NCI-H510A (cell line): ENCODE results near the gene P4HA3.
A peak's percentile ranks its signal among the peaks of the same experiment; 100 is the strongest.

Source experiments
- DNase-seq: peaks from one replicate; lab custom pipeline; 2025; lab: John Stamatoyannopoulos, UW

The P4HA3 gene

GRCh38 chr11:74316772-74317505 is 5.5 kb upstream of the P4HA3 start:
- no peak for DNase-seq

GRCh38 chr11:74312326-74312725 is 886 bp upstream of the P4HA3 start:
- no peak for DNase-seq

DNA sequence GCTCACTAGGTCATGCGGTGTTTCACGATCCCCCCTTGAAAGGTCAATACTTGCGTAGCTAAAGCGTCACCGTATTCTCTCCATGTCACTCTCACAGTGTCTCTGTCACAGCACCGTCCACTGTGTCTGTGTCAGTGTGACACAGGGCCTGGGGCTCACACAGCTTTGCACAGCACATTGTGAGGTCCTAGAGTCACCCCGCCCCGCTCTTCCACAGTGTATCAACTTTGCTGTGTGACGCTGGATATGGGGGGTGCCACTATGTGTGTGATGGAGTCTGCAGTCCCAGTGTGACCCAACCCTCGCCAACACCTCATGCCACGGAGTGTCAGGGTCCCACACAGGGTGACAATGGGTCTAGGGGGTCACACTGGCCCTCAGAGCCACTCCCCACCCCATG is 583 bp downstream of the P4HA3 start:
- no peak for DNase-seq

GRCh38 chr11:74307434-74307833 is 4.0 kb downstream of the P4HA3 start:
- no peak for DNase-seq

- DNase-seq: no peak
Measured at GRCh38 chr11:74306435-74307175, 4.8 kb downstream of the P4HA3 start.

- no peak for DNase-seq
Measured at GRCh38 chr11:74299015-74299414, 12.4 kb downstream of the P4HA3 start.

GRCh38 chr11:74297484-74297883 is 14.0 kb downstream of the P4HA3 start:
- no peak for DNase-seq

GRCh38 chr11:74288911-74289310 is 22.5 kb downstream of the P4HA3 start:
- DNase-seq: no peak

- DNase-seq: no peak
Measured at GRCh38 chr11:74288161-74288560, 23.3 kb downstream of the P4HA3 start.

DNA sequence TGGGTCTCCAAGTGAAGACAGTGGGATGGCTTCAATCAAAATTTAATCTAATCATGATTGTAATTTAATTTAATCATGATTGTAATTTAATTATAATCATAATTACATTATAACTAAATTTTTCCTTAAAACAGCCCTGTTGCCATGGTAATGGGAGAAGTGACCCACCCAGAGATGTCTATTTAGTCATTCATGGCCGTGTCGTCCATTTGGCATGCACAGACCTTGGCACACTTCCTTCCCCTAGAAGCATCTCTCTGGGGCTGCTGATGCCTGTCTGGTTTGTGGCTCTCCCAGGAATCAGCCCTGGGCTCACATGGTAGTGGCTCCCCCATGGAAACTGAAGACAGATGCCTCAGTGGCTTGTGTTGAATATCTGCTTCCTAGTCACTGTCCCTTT is 27.0 kb downstream of the P4HA3 start:
- DNase-seq: no peak

GRCh38 chr11:74283580-74284180 is 27.8 kb downstream of the P4HA3 start:
- DNase-seq: no peak

- no peak for DNase-seq
Measured at GRCh38 chr11:74282914-74283371, 28.5 kb downstream of the P4HA3 start.

DNA sequence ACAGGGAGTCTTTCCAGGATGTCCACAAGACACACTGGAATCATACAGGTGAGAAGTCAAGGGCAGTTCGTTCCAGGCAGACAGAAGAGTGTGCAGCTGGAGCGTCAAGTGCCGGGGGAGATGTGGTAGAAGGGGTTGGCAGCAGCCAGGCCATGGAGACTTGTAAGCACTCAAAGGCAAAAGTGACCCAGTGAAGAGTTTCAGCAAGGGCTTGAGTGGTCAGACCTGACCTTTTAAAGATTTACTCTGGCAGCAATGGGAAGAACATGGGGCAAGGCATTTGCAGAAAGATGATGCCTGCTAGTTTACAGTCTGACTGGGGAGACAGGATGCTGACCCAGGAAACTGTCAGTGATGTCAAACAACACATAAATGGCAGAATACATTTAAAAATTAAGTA is 29.0 kb downstream of the P4HA3 start:
- peak; percentile 73 for DNase-seq

GRCh38 chr11:74280494-74280893 is 30.9 kb downstream of the P4HA3 start:
- DNase-seq: no peak

DNA sequence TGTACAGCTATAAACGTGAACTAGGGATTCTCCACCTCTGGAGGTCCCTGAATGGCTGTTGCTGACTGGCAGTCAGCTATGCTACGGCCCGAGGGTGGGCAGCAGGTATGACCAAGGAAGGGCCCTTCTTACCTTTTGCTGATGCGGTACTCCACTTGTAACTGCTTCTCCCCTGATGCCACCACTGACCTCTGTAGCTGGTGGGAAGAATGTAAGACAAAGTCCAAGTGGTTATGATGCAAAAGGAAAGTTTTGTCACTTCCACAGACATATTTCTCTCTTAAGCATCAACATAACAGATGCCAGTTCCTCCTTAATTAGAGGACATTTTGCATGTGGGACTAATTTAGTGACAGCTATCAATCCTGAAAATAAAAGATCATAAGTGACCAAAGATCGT is 32.2 kb downstream of the P4HA3 start:
- DNase-seq: no peak

GRCh38 chr11:74278721-74279161 is 32.7 kb downstream of the P4HA3 start:
- DNase-seq: no peak

GRCh38 chr11:74278103-74278502 is 33.3 kb downstream of the P4HA3 start:
- DNase-seq: no peak

DNA sequence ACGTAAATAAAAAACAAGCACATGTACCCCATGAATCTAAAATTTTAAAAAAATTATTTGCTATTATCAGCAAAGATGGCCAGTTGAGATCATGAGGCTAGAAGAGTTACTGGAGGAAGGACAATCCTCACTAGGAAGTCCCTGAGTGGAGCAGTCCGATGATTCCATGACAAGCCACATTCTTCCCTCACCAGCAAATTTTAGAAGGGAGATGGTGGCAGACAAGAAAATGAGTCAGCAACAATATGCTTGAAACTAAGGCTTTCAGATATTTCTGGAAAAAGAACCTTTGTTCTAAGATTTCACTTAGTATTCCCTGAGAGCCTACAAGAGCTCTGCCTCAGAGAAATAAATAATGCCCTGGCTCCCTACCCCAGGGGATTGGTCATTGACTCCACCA is 34.9 kb downstream of the P4HA3 start:
- DNase-seq: no peak

DNA sequence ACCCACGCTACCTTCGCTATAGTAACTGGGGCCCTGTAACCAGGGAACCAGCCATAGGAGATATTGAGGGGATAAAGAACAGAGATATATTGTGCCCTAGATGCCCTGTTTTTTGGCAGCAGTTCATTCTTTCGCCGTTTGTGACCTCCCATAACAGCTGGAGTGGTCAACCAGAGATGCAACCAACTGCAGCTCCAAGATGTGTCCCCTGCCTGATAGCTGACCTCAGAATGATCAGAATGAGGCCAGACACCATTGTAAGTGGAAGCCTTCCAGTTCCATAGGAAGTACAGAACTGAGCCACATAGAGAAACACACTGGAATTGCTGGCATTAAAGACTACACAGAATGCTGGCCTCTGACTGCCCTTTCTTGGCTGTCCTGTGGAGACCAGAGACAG is 39.2 kb downstream of the P4HA3 start:
- no peak for DNase-seq

DNA sequence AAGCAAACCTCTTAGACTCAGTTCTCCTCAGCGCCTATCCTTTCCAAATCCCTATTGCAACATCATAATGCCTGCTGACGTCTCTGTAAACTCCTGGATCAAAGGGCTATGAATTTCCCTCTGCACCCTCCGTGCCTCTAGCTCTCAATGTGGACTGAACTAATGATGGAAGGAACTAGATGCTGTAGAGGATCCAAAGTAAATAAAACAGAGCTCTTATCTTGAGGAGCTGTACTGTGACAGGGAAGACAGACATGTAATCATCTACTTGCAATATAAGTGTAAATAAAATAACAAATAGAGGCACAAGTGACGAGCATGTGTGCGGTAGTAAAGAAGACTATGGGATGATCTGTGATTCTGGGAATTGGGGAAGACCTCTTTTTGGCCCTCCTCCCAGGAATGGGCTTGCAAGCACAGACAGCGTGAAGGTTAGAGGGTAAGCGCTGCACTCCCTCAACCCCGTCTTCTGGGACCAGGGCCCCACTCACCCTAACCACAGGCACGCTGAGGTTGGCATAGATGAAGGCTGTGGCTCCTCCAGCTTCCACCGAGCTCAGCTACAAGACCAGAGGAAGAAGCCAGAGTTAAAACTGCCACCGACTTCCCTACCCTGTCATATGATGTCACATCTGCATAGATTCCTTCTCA is 42.2 kb downstream of the P4HA3 start:
- no peak for DNase-seq

DNA sequence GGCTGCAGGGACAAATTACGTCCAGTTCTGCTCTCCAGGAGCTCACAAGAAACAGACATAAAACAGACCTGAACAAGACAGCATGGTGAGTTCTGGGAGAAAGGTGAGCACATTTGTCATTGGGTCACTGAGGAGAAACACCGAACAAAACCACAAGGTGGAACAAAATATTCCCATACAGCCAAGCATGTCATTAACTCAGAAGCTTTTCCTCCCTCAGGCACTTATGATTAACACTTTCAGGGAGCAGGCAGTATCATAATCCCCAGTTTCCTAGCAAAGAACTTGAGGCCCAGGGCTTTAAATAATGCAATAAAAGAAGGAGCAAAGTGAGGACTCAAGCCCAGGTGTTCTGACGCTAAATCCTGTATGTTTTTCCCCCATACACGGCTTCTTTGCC is 43.0 kb downstream of the P4HA3 start:
- no peak for DNase-seq

DNA sequence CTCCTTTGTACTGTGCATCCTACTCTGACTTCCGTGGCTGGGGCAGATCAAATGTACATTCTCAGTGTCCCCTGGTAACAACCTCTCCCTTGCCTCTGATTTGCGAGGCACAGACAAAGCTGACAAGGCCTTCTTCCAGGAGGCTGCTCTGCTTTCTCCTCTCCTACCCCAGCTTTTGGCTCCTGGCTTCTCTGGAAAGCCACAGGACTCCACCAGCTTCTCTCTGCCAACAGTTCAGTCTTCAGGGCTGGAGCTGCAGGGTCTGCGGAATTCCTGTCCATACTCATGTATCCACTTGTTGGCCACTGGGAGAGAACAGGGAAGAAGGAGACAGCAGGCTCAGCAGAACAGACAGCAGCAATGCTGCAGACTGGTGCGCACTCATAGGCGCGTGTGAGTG is 44.4 kb downstream of the P4HA3 start:
- no peak for DNase-seq

- DNase-seq: no peak
Measured at GRCh38 chr11:74265256-74265655, 46.2 kb downstream of the P4HA3 start.
